ENCODE measurements around the gene STK10.

DNA sequence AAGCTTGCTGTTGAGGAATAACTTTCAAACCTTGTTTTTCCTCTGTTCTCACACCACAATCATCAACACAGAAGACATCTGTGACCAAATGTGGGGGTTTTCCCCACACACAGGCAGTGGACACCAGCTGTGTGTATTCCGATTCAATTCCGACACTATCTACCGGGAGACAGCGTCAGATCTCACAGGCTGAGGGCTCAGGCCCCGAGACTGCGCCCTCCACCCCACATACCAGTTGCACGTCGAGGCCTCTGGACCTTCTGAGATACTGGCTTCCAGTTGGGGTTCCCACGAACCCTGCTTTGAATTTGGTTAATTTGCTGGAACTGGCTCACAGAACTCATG, 41.3 kb downstream of the STK10 start:
- TF ChIP-seq, protein P1, sequence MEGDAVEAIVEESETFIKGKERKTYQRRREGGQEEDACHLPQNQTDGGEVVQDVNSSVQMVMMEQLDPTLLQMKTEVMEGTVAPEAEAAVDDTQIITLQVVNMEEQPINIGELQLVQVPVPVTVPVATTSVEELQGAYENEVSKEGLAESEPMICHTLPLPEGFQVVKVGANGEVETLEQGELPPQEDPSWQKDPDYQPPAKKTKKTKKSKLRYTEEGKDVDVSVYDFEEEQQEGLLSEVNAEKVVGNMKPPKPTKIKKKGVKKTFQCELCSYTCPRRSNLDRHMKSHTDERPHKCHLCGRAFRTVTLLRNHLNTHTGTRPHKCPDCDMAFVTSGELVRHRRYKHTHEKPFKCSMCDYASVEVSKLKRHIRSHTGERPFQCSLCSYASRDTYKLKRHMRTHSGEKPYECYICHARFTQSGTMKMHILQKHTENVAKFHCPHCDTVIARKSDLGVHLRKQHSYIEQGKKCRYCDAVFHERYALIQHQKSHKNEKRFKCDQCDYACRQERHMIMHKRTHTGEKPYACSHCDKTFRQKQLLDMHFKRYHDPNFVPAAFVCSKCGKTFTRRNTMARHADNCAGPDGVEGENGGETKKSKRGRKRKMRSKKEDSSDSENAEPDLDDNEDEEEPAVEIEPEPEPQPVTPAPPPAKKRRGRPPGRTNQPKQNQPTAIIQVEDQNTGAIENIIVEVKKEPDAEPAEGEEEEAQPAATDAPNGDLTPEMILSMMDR (IDR thresholded peaks at IDR 0.05), result no peak
- TF ChIP-seq POLR2A (IDR thresholded peaks at IDR 0.05), result no peak
